GM23248 (cell line): Measurements from ENCODE around the gene SCO1.

Experiments
- EZH2 ChIP-seq: fragments of 200-600 bp; sonication (generic); IDR thresholded peaks from 2 replicates; pipeline ENCODE4 v1.6.1; 2018; ENCODE audit warnings: antibody characterized with exemption, mild to moderate bottlenecking; ENCODE audit not compliant: insufficient read depth, poor library complexity, severe bottlenecking
- EZH2phosphoT487 ChIP-seq: fragments of 200-600 bp; sonication (generic); IDR thresholded peaks from 2 replicates; pipeline ENCODE4 v1.6.1; 2018; ENCODE audit warnings: antibody characterized with exemption, moderate library complexity, mild to moderate bottlenecking, low read depth; ENCODE audit not compliant: insufficient read depth

GRCh38 chr17:10631701-10632100 lies 65.6 kb downstream of the SCO1 start:
- no peak for TF ChIP-seq EZH2
- no peak for TF ChIP-seq EZH2phosphoT487
